ENCODE measurements around the gene CA10.

- no peak for TF ChIP-seq CTCF (IDR thresholded peaks at IDR 0.05)
- TF ChIP-seq POLR2AphosphoS5 (IDR thresholded peaks at IDR 0.05) = no peak
- no peak for TF ChIP-seq EP300 (IDR thresholded peaks at IDR 0.05)
- no peak for TF ChIP-seq POLR2A (IDR thresholded peaks at IDR 0.05)
Observed at GRCh38 chr17:51763058-51763457, 395.5 kb downstream of the CA10 start.

Measured in gastroesophageal sphincter (tissue), 3 donors.